ENCODE results near the gene SLC16A2. TPM values are rescaled to one million over a fixed set of nuclear protein-coding genes. Genes with fewer than 3 reads are reported as not detected.

SLC16A2 gene
- total RNA-seq, 1 experiment from 2014 or later: 0.32 TPM

- CTCF ChIA-PET: no interaction called here
- ATAC-seq (no peak), DNase-seq (ENCODE audit: low read depth, low spot score) (no peak)
- RAD21 ChIA-PET (ENCODE audit: low non-redundant PET in 1 of 2, low total read pairs in 2 of 2, uncharacterized antibody in 2 of 2, unreplicated experiment in 2 of 2): no interaction called here
- Histone ChIP-seq H3K4me1 (ENCODE audit: control insufficient read depth in 1 of 2, insufficient read depth in 2 of 2, low read length in 2 of 2) (no peaks in the 10 kb centered on the region), H3K9ac (ENCODE audit: low read length) (no peak overlapping the region), H3K9me2 (ENCODE audit: insufficient read depth) (no peaks in the 10 kb centered on the region), H3K27me3 (ENCODE audit: insufficient read depth, low read length) (no peaks in the 10 kb centered on the region), H3K9me3 (ENCODE audit: control insufficient read depth in 1 of 2, insufficient read depth in 1 of 2, low read depth in 1 of 2, low read length in 2 of 2) (no peaks in the 10 kb centered on the region), H3K4me2 (ENCODE audit: low read length) (no peak overlapping the region), H4K20me1 (ENCODE audit: insufficient read depth) (no peaks in the 10 kb centered on the region), H3K36me3 (ENCODE audit: control insufficient read depth in 1 of 2, insufficient read depth in 2 of 2, low read length in 2 of 2) (no peaks in the 10 kb centered on the region), H3K27ac (ENCODE audit: low read depth, low read length) (no peak overlapping the region), H2AFZ (ENCODE audit: low read depth, low read length, poor library complexity, severe bottlenecking) (no peak overlapping the region), H3K79me2 (ENCODE audit: insufficient read depth, low read length) (no peaks in the 10 kb centered on the region), H3K4me3 (replicated peaks in 1 of 2; ENCODE audit: low read depth in 1 of 2, low read length in 2 of 2) (no peak overlapping the region)
- TF ChIP-seq MAX (IDR thresholded peaks at IDR 0.05) (no peak), CTCF (IDR thresholded peaks at IDR 0.05 in 2 of 3, conservative IDR thresholded peaks at IDR 0.05 in 1 of 3; ENCODE audit: borderline replicate concordance in 1 of 3, insufficient read depth in 1 of 3, low read depth in 2 of 3, low read length in 2 of 3) (no peak), ZBTB33 (IDR thresholded peaks at IDR 0.05; ENCODE audit: extremely low read depth, insufficient replicate concordance, low read length) (no peak), REST (IDR thresholded peaks at IDR 0.05; ENCODE audit: low read depth) (no peak), SRF (IDR thresholded peaks at IDR 0.05; ENCODE audit: low read depth) (no peak), YY1 (IDR thresholded peaks at IDR 0.05; ENCODE audit: extremely low read depth, insufficient replicate concordance, low read depth, low read length) (no peak), JUND (IDR thresholded peaks at IDR 0.05) (no peak)
- no TSS peak for BruUV-seq (replicated peaks)
- intact Hi-C loops (cut with micrococcal nuclease): no loop called here
- POLR2A ChIA-PET: no interaction called here
Measured at GRCh38 chrX:74500067-74500466, 78.8 kb downstream of the SLC16A2 start.

All from HCT116 (cell line).